Neural cell (in vitro differentiated cells): ENCODE measurements around the gene NOS1AP. TPM values are rescaled to one million over a fixed set of nuclear protein-coding genes. Genes with fewer than 3 reads are reported as not detected.

ENCODE experiments used
- H2AFZ ChIP-seq: fragments of 200-600, 300-800 bp; sonication (generic), shearing (Covaris generic); 2 replicates; pipeline ENCODE4 v1.6.0; 2014; ENCODE audit warnings: low read depth, mild to moderate bottlenecking, antibody characterized with exemption, low read length, moderate library complexity
- H3F3A ChIP-seq: fragments of 200-600 bp; shearing (Covaris generic); 2 replicates; pipeline ENCODE4 v1.6.1; 2016; ENCODE audit warnings: mild to moderate bottlenecking, moderate library complexity, mixed read lengths, antibody characterized with exemption, low read length; ENCODE audit not compliant: insufficient read depth, poor library complexity, severe bottlenecking
- H3K27ac ChIP-seq: fragments of 200-600, 300-800 bp; sonication (generic), shearing (Covaris generic); 2 replicates; pipeline ENCODE4 v1.5.1; 2014; ENCODE audit warnings: mild to moderate bottlenecking, low read length, moderate library complexity
- H3K27me3 ChIP-seq: fragments of 300-800, 200-600 bp; sonication (generic), shearing (Covaris generic); 2 replicates; pipeline ENCODE4 v1.6.0; 2014; ENCODE audit warnings: mild to moderate bottlenecking, low read depth, low read length, moderate library complexity; ENCODE audit not compliant: insufficient read depth
- H3K36me3 ChIP-seq: fragments of 300-800, 200-600 bp; sonication (generic), shearing (Covaris generic); 2 replicates; pipeline ENCODE4 v1.5.1; 2014; ENCODE audit warnings: mild to moderate bottlenecking, antibody characterized with exemption, low read length, moderate library complexity; ENCODE audit not compliant: insufficient read depth
- H3K4me2 ChIP-seq: fragments of 300-800, 200-600 bp; sonication (generic), shearing (Covaris generic); 2 replicates; pipeline ENCODE4 v1.6.0; 2014; ENCODE audit warnings: mild to moderate bottlenecking, low read length
- H3K4me3 ChIP-seq: fragments of 300-800, 200-600 bp; sonication (generic), shearing (Covaris generic); 2 replicates; pipeline ENCODE4 v1.5.1; 2014; ENCODE audit warnings: mild to moderate bottlenecking, low read length, moderate library complexity
- H3K79me2 ChIP-seq: fragments of 200-600 bp; shearing (Covaris generic); replicated peaks from 2 replicates; pipeline ENCODE4 v1.6.0; 2014; ENCODE audit warnings: mild to moderate bottlenecking, low read length, moderate library complexity; ENCODE audit not compliant: insufficient read depth
- H3K9ac ChIP-seq: fragments of 300-800, 200-600 bp; sonication (generic), shearing (Covaris generic); 2 replicates; pipeline ENCODE4 v1.6.1; 2016; ENCODE audit warnings: mild to moderate bottlenecking, low read length, mixed read lengths
- H3K9me2 ChIP-seq: fragments of 200-600 bp; shearing (Covaris generic); 2 replicates; pipeline ENCODE4 v1.6.1; 2016; ENCODE audit warnings: mild to moderate bottlenecking, low read length, mixed read lengths; ENCODE audit not compliant: insufficient read depth
- H3K9me3 ChIP-seq: fragments of 200-600, 300-800 bp; sonication (generic), shearing (Covaris generic); 2 replicates; pipeline ENCODE4 v1.6.1; 2016; ENCODE audit warnings: mild to moderate bottlenecking, mixed run types, low read length, moderate library complexity, mixed read lengths
- H4K20me1 ChIP-seq: fragments of 200-600 bp; shearing (Covaris generic); 2 replicates; pipeline ENCODE4 v1.6.1; 2016; ENCODE audit warnings: mild to moderate bottlenecking, mixed run types; ENCODE audit not compliant: insufficient read depth
- EP300 ChIP-seq: fragments of 450-650 bp; conservative IDR thresholded peaks from 2 replicates; pipeline ENCODE4 v1.6.1; 2014; ENCODE audit warnings: antibody characterized with exemption, mild to moderate bottlenecking, moderate library complexity; ENCODE audit not compliant: poor library complexity, severe bottlenecking
- EZH2 ChIP-seq: fragments of 200-600, 300-800 bp; shearing (Covaris generic), sonication (generic); IDR thresholded peaks from 2 replicates; pipeline ENCODE4 v1.6.1; 2014; ENCODE audit warnings: antibody characterized with exemption, low read length, borderline replicate concordance, mild to moderate bottlenecking; ENCODE audit not compliant: insufficient read depth, poor library complexity, severe bottlenecking
- MXI1 ChIP-seq: fragments of 450-650 bp; conservative IDR thresholded peaks from 2 replicates; pipeline ENCODE4 v1.6.1; 2014; ENCODE audit warnings: antibody characterized with exemption, mild to moderate bottlenecking; ENCODE audit not compliant: poor library complexity, severe bottlenecking
- POLR2AphosphoS5 ChIP-seq: IDR thresholded peaks from 2 replicates; pipeline ENCODE4 v1.6.1; 2012
- RAD21 ChIP-seq: fragments of 450-650 bp; conservative IDR thresholded peaks from 2 replicates; pipeline ENCODE4 v1.6.1; 2014; ENCODE audit warnings: antibody characterized with exemption, mild to moderate bottlenecking, moderate library complexity
- SMC3 ChIP-seq: fragments of 450-650 bp; conservative IDR thresholded peaks from 2 replicates; pipeline ENCODE4 v1.6.1; 2014; ENCODE audit warnings: antibody characterized with exemption, mild to moderate bottlenecking, moderate library complexity; ENCODE audit not compliant: poor library complexity
- TAF1 ChIP-seq: IDR thresholded peaks from 2 replicates; pipeline ENCODE4 v1.6.1; 2012; ENCODE audit warnings: low read depth
- polyA plus RNA-seq: library from polyadenylated mRNA; depleted of rRNA; stranded (reverse); fragments of >200 nt; gene quantifications from 2 replicates; pipeline ENCODE4 v1.2.3, GENCODE V29; 2014
- TF ChIP-seq, protein P1 (sequence below): IDR thresholded peaks from 2 replicates; pipeline ENCODE4 v1.6.1; 2012; ENCODE audit warnings: borderline replicate concordance
- TF ChIP-seq, protein P2 (sequence below): fragments of 450-650 bp; IDR thresholded peaks from 2 replicates; pipeline ENCODE4 v1.5.1; 2014; ENCODE audit warnings: antibody characterized with exemption, mild to moderate bottlenecking, moderate library complexity; ENCODE audit not compliant: poor library complexity, severe bottlenecking

The NOS1AP gene
- polyA plus RNA-seq, 1 donor from 2014 or later: 5.3 TPM

- no peak overlapping the region for H3K4me2 ChIP-seq
- peaks cover 22% of the 10 kb centered on the region for H3K79me2 ChIP-seq
- no peaks in the 10 kb centered on the region for H4K20me1 ChIP-seq
- H3K27ac ChIP-seq: peak overlapping the region; percentile 35
- peak overlapping the region; percentile 19 for H3K4me3 ChIP-seq
- H3K9me3 ChIP-seq: no peaks in the 10 kb centered on the region
- TF ChIP-seq POLR2AphosphoS5 (peak; percentile 40), RAD21 (no peak)
- H3F3A ChIP-seq: no peaks in the 10 kb centered on the region
- no peaks in the 10 kb centered on the region for H3K36me3 ChIP-seq
- no peak overlapping the region for H2AFZ ChIP-seq
- no peaks in the 10 kb centered on the region for H3K27me3 ChIP-seq
- H3K9ac ChIP-seq: no peak overlapping the region
- H3K9me2 ChIP-seq: no peaks in the 10 kb centered on the region
Measured at GRCh38 chr1:162117039-162117774, 47.7 kb downstream of the NOS1AP start.

- Histone ChIP-seq H3K4me3 (no peak overlapping the region), H3K27ac (no peak overlapping the region), H3K9me3 (no peaks in the 10 kb centered on the region), H4K20me1 (no peaks in the 10 kb centered on the region), H3K79me2 (peaks cover 23% of the 10 kb centered on the region), H3F3A (no peaks in the 10 kb centered on the region), H3K36me3 (no peaks in the 10 kb centered on the region), H3K4me2 (no peak overlapping the region), H3K9me2 (no peaks in the 10 kb centered on the region), H3K27me3 (no peaks in the 10 kb centered on the region), H2AFZ (no peak overlapping the region), H3K9ac (no peak overlapping the region)
- TF ChIP-seq POLR2AphosphoS5 (no peak), RAD21 (no peak), EP300 (no peak), TAF1 (no peak), EZH2 (no peak), MXI1 (no peak), SMC3 (no peak)
- TF ChIP-seq, protein P1, sequence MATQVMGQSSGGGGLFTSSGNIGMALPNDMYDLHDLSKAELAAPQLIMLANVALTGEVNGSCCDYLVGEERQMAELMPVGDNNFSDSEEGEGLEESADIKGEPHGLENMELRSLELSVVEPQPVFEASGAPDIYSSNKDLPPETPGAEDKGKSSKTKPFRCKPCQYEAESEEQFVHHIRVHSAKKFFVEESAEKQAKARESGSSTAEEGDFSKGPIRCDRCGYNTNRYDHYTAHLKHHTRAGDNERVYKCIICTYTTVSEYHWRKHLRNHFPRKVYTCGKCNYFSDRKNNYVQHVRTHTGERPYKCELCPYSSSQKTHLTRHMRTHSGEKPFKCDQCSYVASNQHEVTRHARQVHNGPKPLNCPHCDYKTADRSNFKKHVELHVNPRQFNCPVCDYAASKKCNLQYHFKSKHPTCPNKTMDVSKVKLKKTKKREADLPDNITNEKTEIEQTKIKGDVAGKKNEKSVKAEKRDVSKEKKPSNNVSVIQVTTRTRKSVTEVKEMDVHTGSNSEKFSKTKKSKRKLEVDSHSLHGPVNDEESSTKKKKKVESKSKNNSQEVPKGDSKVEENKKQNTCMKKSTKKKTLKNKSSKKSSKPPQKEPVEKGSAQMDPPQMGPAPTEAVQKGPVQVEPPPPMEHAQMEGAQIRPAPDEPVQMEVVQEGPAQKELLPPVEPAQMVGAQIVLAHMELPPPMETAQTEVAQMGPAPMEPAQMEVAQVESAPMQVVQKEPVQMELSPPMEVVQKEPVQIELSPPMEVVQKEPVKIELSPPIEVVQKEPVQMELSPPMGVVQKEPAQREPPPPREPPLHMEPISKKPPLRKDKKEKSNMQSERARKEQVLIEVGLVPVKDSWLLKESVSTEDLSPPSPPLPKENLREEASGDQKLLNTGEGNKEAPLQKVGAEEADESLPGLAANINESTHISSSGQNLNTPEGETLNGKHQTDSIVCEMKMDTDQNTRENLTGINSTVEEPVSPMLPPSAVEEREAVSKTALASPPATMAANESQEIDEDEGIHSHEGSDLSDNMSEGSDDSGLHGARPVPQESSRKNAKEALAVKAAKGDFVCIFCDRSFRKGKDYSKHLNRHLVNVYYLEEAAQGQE: no peak
- TF ChIP-seq, protein P2, sequence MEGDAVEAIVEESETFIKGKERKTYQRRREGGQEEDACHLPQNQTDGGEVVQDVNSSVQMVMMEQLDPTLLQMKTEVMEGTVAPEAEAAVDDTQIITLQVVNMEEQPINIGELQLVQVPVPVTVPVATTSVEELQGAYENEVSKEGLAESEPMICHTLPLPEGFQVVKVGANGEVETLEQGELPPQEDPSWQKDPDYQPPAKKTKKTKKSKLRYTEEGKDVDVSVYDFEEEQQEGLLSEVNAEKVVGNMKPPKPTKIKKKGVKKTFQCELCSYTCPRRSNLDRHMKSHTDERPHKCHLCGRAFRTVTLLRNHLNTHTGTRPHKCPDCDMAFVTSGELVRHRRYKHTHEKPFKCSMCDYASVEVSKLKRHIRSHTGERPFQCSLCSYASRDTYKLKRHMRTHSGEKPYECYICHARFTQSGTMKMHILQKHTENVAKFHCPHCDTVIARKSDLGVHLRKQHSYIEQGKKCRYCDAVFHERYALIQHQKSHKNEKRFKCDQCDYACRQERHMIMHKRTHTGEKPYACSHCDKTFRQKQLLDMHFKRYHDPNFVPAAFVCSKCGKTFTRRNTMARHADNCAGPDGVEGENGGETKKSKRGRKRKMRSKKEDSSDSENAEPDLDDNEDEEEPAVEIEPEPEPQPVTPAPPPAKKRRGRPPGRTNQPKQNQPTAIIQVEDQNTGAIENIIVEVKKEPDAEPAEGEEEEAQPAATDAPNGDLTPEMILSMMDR: no peak
Measured at GRCh38 chr1:162118063-162118462, 48.6 kb downstream of the NOS1AP start.
